GM10847 (cell line): ENCODE results near the gene CHRDL2.

ENCODE experiments used
- POLR2A ChIP-seq: IDR thresholded peaks from 2 replicates; pipeline ENCODE4 v1.6.1; 2011; ENCODE audit not compliant: insufficient read length; ENCODE audit errors: extremely low read depth

The CHRDL2 gene, protein sequence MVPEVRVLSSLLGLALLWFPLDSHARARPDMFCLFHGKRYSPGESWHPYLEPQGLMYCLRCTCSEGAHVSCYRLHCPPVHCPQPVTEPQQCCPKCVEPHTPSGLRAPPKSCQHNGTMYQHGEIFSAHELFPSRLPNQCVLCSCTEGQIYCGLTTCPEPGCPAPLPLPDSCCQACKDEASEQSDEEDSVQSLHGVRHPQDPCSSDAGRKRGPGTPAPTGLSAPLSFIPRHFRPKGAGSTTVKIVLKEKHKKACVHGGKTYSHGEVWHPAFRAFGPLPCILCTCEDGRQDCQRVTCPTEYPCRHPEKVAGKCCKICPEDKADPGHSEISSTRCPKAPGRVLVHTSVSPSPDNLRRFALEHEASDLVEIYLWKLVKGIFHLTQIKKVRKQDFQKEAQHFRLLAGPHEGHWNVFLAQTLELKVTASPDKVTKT

DNA sequence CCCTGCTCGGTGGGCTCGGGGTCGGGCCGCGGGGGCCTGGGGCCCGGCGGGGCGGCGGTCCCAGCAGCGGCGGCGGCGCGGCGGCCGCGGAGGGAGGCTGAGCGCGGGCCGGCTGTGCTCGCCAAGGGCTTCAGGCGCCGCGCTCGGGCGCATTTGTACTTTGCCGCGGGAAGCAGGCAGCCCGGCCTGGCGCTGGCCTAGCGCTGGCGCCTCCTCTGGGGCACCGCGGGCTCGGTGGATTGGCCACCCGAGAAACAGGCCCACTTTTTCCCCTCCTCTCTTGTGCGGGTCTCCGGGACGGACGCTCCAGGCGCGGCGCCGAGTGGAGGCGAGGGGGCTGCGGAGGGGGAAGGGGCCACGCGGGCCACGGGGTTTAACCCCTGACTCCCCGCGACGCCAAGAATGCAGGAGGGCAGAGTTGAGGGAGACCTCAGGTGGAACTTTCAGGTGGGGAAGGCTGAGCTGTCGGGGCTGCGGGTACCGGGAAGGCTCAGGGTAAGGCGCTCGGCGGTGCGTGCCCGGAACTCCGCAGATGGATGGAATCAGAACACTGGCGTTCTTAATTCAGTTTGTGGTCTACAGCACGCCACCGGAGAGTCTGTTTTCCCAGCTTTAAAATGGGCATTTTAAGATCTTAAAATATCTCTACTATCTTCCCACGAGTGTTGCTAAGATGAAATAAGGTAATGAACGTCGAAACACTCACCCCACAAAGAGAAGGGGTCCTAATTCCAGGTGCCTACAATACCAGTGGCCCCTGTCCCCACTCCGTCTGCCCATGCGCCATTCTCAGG is at the start of gene CHRDL2:
Gene CHRDL2, minus strand, starts transcription at position 126 of the 794 bp plus-strand sequence. CDS start 538 bp downstream, outside the sequence.
- no peak for TF ChIP-seq POLR2A

DNA sequence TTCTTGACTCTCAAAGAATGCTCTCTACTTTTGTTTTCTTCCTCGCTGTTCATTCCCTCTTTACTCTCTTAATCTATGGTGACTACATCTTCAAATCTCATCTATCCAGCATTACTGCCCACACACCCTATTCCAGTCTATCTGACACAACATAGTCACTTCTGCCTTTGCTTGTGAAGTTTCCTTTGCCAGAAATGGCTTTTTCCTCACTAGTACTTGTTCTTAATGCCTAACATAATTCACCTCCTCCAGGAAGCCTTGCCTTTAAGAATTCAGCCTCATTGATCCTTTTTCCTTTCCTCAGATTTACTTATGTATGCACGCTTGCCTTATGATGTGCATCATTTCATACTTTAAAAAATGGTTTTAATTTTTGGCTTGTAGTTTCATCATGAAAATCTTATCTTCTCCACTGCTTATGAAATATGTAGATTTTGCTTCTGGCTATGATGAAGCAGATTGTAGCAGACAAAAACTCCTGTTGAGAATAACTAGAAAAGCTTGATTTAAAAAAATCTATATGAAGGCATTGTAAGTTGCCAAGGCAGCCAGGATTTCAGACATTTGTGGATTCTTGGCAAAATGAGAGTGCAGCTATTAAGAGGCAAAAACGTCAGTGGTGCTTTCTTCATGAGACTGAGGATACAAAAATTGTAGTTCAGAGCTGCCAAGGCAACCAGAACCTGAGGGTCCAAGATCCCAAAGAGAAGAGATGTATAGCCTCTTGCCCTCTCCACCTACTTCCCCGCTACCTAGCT is 49.2 kb upstream of the CHRDL2 start:
- no peak for TF ChIP-seq POLR2A

DNA sequence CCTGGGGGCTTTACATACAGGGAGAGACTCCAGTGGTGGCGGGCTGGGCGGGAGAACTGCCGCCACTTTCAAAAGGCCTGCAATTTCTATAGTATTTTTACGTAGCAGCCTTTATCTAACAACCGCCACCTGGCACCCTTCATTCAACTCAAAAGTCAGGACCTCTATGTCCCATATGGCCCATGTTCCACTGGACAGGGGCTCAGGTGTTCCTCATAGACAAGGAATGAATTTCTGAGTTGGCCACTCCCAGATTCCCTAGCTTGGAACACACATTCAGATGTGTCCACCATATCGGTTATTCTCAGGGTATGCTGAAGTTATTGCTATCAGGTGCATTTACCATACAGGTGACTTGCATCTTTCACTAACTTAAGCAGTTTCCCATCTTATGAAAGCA is 47.4 kb upstream of the CHRDL2 start:
- TF ChIP-seq POLR2A, result no peak

DNA sequence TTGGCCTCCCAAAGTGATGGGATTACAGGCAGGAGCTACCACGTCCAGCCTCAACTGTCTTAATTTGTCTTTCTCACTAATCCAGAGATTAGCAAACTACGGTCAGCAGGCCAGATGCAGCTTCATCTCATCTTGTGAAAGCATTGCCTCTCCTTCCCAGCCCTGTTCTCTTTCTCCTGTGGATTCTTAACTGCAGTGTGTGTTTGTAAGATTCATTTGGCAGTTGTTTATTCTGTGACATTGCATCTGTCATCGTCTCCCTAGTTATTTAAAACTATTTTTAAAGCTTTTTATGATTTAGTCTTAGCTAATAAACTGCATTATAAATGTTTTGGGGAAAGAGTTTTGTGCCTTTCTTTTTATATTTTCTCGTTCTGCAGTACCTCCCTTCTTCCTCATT is 46.7 kb upstream of the CHRDL2 start:
- no peak for TF ChIP-seq POLR2A

DNA sequence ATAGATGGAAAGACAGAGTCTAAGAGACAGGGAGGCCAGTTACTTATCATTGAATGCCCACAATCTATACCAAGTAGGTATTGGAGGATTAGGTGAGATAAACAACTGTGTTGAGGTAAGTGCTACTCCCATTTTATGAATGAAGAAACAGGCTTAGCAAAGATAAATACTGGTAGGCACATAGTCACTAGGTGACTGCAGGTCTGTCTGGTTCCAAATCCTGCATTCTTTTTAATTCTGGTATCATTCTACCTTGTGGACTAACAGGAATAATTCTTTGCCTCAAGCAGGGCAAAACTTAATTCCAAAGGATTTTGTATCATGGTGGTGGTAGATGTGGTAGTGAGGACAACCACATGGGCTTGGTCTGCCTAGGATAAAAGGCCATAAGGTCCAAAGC is 45.8 kb upstream of the CHRDL2 start:
- no peak for TF ChIP-seq POLR2A

DNA sequence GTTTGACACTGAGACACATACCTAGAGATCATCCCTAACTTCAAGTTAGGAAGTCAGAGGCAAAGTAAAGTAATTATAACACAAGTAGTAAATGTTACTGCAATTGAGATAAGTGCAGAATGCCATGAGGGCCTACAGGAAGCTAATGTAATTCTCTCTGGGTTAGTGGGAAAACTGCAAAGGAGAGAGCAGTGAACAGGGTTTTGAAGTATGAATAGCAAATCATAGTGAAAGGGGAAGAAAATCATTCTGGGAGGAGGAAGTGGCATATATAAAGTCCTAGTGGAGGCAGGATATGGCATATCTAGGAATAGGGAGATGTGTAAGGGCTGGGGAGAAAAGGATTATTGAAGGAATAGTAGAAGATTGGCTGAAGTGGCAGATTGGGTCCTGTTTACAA is 45.3 kb upstream of the CHRDL2 start:
- TF ChIP-seq POLR2A, result no peak

DNA sequence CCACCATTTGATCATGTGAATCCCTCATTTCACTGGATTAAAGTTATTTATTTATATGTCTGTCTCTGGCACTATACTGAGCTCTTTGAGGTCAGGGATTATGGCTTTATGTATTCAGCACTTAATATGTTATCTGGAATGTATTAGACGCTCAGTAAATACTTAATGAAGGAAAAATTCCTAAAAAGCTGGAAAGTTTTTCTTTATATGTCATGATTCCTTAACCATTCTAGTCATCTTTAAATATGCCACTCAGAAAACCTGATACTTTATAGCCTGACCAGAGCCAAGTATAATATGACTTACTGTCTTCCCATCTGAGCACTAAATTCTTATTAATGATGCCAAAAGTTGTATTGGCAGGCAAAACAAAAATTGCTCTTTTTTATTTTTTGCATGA is 44.5 kb upstream of the CHRDL2 start:
- TF ChIP-seq POLR2A, result no peak

DNA sequence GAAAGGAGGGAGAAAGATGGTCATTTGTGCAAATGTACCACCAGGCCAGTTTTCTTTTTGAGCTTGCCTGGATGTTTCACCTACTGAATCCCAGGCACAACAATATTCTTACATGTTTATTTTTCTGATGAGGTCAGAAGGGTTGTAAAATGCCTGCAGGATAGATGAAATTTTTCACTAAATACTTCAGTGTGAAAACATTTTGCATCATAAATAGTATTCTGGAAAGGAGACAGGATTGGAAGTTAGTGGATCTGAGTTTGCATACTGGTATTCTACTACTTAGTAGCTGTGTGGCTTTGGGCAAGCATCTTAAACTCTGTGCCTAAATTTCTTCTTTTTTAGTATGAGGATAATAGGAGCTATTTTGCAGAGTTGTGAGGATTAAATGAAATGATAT is 42.2 kb upstream of the CHRDL2 start:
- TF ChIP-seq POLR2A, result no peak

DNA sequence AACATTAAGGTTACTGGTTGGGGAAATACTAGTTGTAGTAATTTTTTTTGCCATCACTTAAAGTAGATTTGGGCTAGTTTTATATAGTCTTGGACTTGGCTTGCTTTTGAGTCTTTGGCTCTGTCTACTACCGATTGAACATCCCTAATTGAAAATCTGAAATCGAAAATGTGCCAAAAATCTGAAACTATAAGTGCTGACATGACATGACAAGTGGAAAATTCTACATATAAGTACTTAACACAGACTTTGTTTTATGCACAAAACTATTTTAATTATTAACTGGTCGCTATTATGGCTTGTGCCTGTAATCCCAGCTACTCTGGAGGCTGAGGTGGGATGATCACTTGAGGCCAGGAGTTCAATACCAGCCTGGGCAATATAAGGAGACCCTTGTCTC is 39.9 kb upstream of the CHRDL2 start:
- TF ChIP-seq POLR2A, result no peak

DNA sequence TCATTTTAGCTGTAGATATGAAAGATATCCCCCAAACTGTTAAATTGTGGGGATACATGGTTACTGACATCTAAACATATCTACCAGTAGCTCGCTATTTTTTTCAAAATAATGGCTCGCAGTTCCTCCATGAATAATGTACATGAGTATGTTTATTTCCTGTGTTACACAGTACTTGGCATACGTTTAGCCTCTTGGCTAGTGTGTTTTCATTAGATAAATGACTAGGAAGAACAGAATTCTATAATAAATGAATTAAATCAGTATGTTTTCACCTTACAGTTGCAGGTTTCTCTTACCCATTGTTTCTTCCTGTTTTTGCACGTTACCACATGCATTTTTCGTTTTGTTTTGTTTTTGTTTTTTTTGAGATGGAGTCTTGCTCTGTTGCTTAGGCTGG is 39.2 kb upstream of the CHRDL2 start:
- no peak for TF ChIP-seq POLR2A

DNA sequence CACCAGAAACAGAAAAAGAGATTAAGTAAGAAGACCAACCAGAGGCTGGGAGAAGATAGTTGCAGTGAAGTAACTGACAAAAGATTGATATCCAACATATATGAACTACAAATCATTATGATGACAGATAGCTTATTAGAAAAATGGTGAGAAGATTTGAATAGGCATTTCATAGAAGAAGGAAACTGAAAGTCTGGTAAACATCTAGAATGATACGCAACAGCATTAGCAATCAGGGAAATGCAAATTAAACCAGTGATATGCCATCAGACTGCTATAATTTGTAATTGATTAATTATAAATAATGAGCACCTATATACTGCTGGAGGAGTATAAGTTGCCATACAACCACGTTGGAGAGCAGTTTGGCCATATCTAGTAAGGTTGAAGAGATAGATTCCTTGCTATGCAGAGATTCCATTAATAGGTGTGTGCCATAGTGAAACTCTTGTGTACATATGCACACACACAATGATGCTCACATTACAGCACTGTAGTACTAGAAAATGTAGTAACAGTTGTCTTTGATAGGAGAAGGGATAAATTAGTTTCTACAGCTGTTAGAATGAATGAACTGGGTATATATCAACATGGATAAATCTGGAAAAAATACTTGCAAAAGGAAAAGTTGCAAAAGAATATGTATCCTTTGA is 38.0 kb upstream of the CHRDL2 start:
- TF ChIP-seq POLR2A, result no peak

DNA sequence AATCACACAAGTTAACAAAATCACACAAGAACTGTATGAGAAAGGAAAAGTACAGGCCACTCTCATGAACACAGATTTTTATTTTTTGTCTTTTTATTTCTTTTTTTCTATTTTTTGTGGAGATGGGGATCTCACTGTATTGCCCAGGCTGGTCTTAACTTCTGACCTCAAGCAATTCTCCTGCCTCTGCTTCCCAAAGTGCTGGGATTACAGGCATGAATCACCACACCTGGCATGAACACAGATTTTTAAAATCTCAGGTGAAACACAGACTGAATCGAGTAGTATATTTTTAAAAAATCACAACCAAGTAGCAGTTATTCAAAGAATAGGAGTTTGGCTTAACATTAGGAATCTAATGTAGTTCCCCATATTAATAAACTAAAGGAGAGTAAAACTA is 35.7 kb upstream of the CHRDL2 start:
- no peak for TF ChIP-seq POLR2A

DNA sequence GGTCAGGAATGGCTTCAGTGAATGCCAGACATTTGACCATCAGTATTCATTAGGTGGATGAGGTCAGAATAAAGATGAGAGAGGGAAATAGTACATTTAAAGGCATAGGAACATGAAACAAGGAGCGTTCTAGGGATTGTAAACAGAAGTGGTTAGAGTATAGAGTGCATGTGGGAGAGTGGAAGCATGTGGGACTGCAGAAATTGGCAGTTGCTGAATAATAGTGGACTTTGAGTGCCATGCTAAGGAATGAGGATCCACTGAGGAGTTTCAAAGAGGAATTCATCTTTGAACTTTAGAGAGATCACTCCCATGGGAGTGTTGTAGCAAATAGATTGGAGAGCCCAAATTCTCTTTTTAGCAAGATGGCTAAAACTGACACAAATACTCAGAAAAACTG is 25.3 kb upstream of the CHRDL2 start:
- TF ChIP-seq POLR2A, result no peak

DNA sequence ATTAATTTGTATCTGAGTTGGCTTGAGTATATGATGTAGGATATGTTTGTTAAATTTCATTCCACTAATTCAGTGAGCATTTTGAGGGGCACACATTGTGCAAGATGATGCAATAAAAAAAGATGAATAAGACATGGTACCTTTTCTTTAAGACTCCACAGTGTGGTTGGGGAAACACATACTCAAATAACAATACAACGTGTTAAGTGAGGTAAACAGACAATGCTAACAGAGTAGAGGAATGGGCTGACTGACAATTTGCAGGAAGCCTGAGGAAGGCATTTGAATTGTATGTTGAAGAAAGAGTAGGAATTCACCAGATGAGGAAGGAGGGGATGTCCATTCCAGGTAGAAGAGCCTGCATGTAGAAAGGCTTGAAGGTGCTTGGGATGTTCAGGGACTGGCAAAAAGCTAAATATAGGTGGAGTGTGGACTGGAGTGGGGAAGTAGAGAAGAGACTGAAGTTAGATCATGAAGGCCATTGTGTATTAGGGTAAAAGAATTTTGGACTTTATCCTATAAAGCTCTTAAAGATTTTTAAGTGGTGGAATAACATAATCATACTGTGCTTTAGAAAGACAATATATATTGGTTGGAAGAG is 24.3 kb upstream of the CHRDL2 start:
- TF ChIP-seq POLR2A, result no peak
